COLO668 (cell line): ENCODE measurements around the gene CNDP1.
"Not testable (repeated sequence)": the region's sequence is repeated elsewhere in the genome, so short reads cannot be mapped to it uniquely, and the experiment has no call there.

Experiments
- DNase-seq: peaks from one replicate; lab custom pipeline; 2025; ENCODE audit not compliant: unreplicated experiment; lab: John Stamatoyannopoulos, UW

The CNDP1 gene

GRCh38 chr18:74544898-74545297, 10.6 kb downstream of the CNDP1 start:
- no peak for DNase-seq

- no peak for DNase-seq
Observed at GRCh38 chr18:74546007-74546406, 11.7 kb downstream of the CNDP1 start.

GRCh38 chr18:74546751-74547530, 12.6 kb downstream of the CNDP1 start:
- DNase-seq: no peak

GRCh38 chr18:74547860-74548259, 13.6 kb downstream of the CNDP1 start:
- no peak for DNase-seq

- DNase-seq: no peak
Observed at GRCh38 chr18:74549591-74550104, 15.3 kb downstream of the CNDP1 start.

- DNase-seq: no peak
Observed at GRCh38 chr18:74550886-74551285, 16.6 kb downstream of the CNDP1 start.

GRCh38 chr18:74551452-74551851, 17.2 kb downstream of the CNDP1 start:
- DNase-seq: no peak

GRCh38 chr18:74551936-74552555, 17.7 kb downstream of the CNDP1 start:
- peak; percentile 90 for DNase-seq

- no peak for DNase-seq
Observed at GRCh38 chr18:74556126-74556525, 21.8 kb downstream of the CNDP1 start.

- no peak for DNase-seq
Observed at GRCh38 chr18:74558096-74558495, 23.8 kb downstream of the CNDP1 start.

- no peak for DNase-seq
Observed at GRCh38 chr18:74562131-74562730, 27.9 kb downstream of the CNDP1 start.

GRCh38 chr18:74562775-74563174, 28.5 kb downstream of the CNDP1 start:
- DNase-seq: no peak

GRCh38 chr18:74563999-74564398, 29.7 kb downstream of the CNDP1 start:
- no peak for DNase-seq

- DNase-seq: not testable (repeated sequence)
Observed at GRCh38 chr18:74565164-74565563, 30.9 kb downstream of the CNDP1 start.

- DNase-seq: not testable (repeated sequence)
Observed at GRCh38 chr18:74565993-74566392, 31.7 kb downstream of the CNDP1 start.

GRCh38 chr18:74567822-74568221, 33.5 kb downstream of the CNDP1 start:
- DNase-seq: no peak

- DNase-seq: no peak
Observed at GRCh38 chr18:74569401-74569800, 35.1 kb downstream of the CNDP1 start.

- no peak for DNase-seq
Observed at GRCh38 chr18:74570266-74570665, 36.0 kb downstream of the CNDP1 start.

GRCh38 chr18:74571895-74572680, 37.8 kb downstream of the CNDP1 start:
- DNase-seq: no peak

GRCh38 chr18:74573053-74573452, 38.8 kb downstream of the CNDP1 start:
- no peak for DNase-seq

- DNase-seq: no peak
Observed at GRCh38 chr18:74574916-74575315, 40.6 kb downstream of the CNDP1 start.
